ENCODE measurements around the gene RPRD1B. TPM values are rescaled to one million over a fixed set of nuclear protein-coding genes. Genes with fewer than 3 reads are reported as not detected.
A peak's percentile ranks its signal among the peaks of the same experiment; 100 is the strongest.

RPRD1B gene
- total and polyA plus RNA-seq, 2 of the 13 experiments (the other 11 are each of a cell fraction or from before 2014, with no cell fraction given) = 31.1 to 41.5 TPM

DNA sequence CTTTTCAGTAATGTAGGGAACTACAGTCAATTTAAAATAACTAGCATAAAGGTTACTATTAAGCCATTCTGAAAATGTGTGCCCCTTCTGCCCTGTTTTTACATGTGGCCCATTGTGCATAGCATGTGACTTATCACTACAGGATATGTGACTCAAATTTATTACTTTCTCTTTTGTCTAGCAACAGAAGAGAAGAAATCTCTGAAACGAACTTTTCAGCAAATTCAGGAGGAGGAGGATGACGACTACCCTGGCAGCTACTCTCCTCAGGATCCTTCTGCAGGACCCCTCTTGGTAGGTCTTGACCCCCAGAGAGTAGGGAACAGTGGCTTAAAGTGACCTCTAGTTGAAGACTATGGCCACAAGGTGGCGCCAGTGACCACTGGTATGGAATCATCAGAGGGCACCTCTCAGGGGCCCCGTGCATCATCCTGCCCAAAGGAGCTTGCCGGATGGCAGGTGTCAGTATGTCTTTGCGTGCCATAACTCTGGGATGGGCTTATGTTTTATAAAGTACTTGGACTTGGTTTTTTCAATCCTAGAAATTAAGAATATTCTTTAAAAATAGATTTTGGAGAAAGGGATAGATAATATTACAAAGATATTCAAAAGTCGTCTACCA is 23.9 kb downstream of the RPRD1B start (continued):
- TF ChIP-seq ZNF451 (CRISPR knock-in tag; IDR thresholded peaks at IDR 0.05) (no peak), ARHGAP35 (CRISPR knock-in tag; IDR thresholded peaks at IDR 0.05; ENCODE audit: borderline replicate concordance) (no peak)

DNA sequence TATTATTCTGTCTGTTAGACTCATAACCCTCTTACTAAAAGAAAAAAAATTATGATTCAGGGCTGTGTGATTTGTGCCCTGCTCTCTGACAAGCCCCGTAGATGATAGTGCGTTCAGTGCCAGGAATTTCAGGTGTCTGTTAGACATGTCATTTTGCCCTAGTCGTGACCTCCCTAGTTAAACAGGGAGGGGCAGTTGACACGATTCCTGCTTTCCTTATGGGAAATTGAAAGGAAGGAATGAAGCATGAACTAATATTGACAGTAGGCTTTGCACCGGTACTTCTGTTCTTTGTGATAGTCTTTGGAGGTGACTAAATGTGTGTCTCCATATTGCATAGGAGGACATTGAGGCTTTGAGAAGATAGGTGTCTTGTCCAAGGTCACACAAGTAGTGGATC is 26.3 kb downstream of the RPRD1B start:
- peak; percentile 13; the same call in 2 of the 3 replicates for ATAC-seq
- peaks cover 17% of the 10 kb centered on the region for H3K4me1 ChIP-seq (ENCODE audit: insufficient read depth, low read length)
- intact Hi-C loops (cut with micrococcal nuclease; ENCODE audit: unreplicated experiment) = loop anchor here (5.0 kb wide), 1 partner anchor 232 kb away; no protein-coding TSS in a partner anchor
- no peak overlapping the region for H3K27ac ChIP-seq (ENCODE audit: extremely low read length, insufficient read depth, low read length)
- ChIA-PET POLR2A (interaction anchor here (1.6 kb wide), 1 partner anchor 84 kb away, joined by 3 read pairs; no protein-coding TSS in a partner anchor), CTCF (ENCODE audit: low intra/inter-chr PET ratio, low total read pairs) (interaction anchor here (1.1 to 6.1 kb wide), 2 partner anchors 14 to 162 kb away, joined by 3 to 140 read pairs; no protein-coding TSS in a partner anchor)
- peaks cover 22% of the 10 kb centered on the region for H4K20me1 ChIP-seq (ENCODE audit: insufficient read depth, low read length)
- no TSS peak for BruUV-seq (replicated peaks)
- peaks cover 44 to 92% of the 10 kb centered on the region in 2 experiments for H3K36me3 ChIP-seq (replicated peaks in 1 of 2; ENCODE audit: control insufficient read depth in 1 of 2, insufficient read depth in 2 of 2, low read length in 2 of 2)
- H3K27me3 ChIP-seq (ENCODE audit: control insufficient read depth in 1 of 2, insufficient read depth in 2 of 2, low read length in 2 of 2) = no peaks in the 10 kb centered on the region
- in situ Hi-C loops (cut with HindIII; ENCODE audit: extremely low pct_ligation_motif_present, low pct_unique_long_range_greater_than_20kb) = loop anchor here (5.0 to 25.0 kb wide), 4 partner anchors 107 to 352 kb away; partner anchors contain the start of gene TGM2
- peaks cover 10% of the 10 kb centered on the region for H3K79me2 ChIP-seq (ENCODE audit: insufficient read depth, low read length)
- WGBS (ENCODE audit: low lambda C conversion rate) = 42% methylated on average over 5 of the region's 5 CpGs
- no peak overlapping the region for H2AFZ ChIP-seq (ENCODE audit: low read length)
- DNase-seq (ENCODE audit: low spot score) = peak; percentile 93
- no peak overlapping the region for H3K4me2 ChIP-seq (ENCODE audit: low read depth, low read length)
- H3K4me3 ChIP-seq (replicated peaks in 1 of 3; ENCODE audit: insufficient read depth in 1 of 3, low read depth in 2 of 3, low read length in 3 of 3) = no peak overlapping the region
- no peaks in the 10 kb centered on the region for H3K9me3 ChIP-seq (ENCODE audit: low read length)
- H3K9ac ChIP-seq (ENCODE audit: insufficient read depth, low read depth, low read length) = no peak overlapping the region
- FAIRE-seq = peak; percentile 65
- peak; percentile 94 for TF ChIP-seq BCL6 (CRISPR knock-in tag; IDR thresholded peaks at IDR 0.05)
- 0 out of 2 replicates have a peak, but pooled peaks have one; percentile 14 for TF ChIP-seq JUN (CRISPR knock-in tag; IDR thresholded peaks at IDR 0.05)
- peak; percentile 63; the same call in 1 of the 2 replicates for TF ChIP-seq ZNF335 (CRISPR knock-in tag; IDR thresholded peaks at IDR 0.05)
- TF ChIP-seq RBFOX2 (IDR thresholded peaks at IDR 0.05; ENCODE audit: low read depth, low read length) = no peak
- TF ChIP-seq TARDBP (CRISPR knock-in tag; IDR thresholded peaks at IDR 0.05) = peak; percentile 57; the same call in 1 of the 2 replicates
- TF ChIP-seq NCOA2 (CRISPR knock-in tag; IDR thresholded peaks at IDR 0.05) = peak; percentile 93
- TF ChIP-seq HNRNPH1 (optimal IDR thresholded peaks at IDR 0.05; ENCODE audit: low read depth, low read length) = no peak
- peak; percentile 37; the same call in 1 of the 2 replicates for TF ChIP-seq NFYC (CRISPR knock-in tag; IDR thresholded peaks at IDR 0.05)
- TF ChIP-seq FOXP4 (CRISPR knock-in tag; IDR thresholded peaks at IDR 0.05) = peak; percentile 44; the same call in 1 of the 2 replicates
- peak; percentile 79; the same call in 1 of the 2 replicates for TF ChIP-seq SOX5 (CRISPR knock-in tag; IDR thresholded peaks at IDR 0.05; ENCODE audit: borderline replicate concordance)
- 0 out of 2 replicates have a peak, but pooled peaks have one; percentile 15 for TF ChIP-seq IRF2 (CRISPR knock-in tag; IDR thresholded peaks at IDR 0.05)
- no peak for TF ChIP-seq HMGA1 (CRISPR knock-in tag; conservative IDR thresholded peaks at IDR 0.05)
- peak; percentile 62; the same call in 1 of the 2 replicates for TF ChIP-seq HDAC2 (CRISPR knock-in tag; IDR thresholded peaks at IDR 0.05)
- 0 out of 2 replicates have a peak, but pooled peaks have one; percentile 36 for TF ChIP-seq ZNF580 (CRISPR knock-in tag; IDR thresholded peaks at IDR 0.05; ENCODE audit: borderline replicate concordance, low read depth)
- peak; percentile 85 for TF ChIP-seq TCF7 (IDR thresholded peaks at IDR 0.05; ENCODE audit: low read depth)
- TF ChIP-seq IKZF5 (CRISPR knock-in tag; IDR thresholded peaks at IDR 0.05) = peak; percentile 23; the same call in 1 of the 2 replicates
- no peak for TF ChIP-seq DPF2 (CRISPR knock-in tag; IDR thresholded peaks at IDR 0.05; ENCODE audit: borderline replicate concordance, low read depth)
- no peak for TF ChIP-seq ZNF605 (CRISPR knock-in tag; IDR thresholded peaks at IDR 0.05)
- 0 out of 2 replicates have a peak, but pooled peaks have one; percentile 49 for TF ChIP-seq ETV6 (CRISPR knock-in tag; conservative IDR thresholded peaks at IDR 0.05)
